ENCODE results near the gene SPG11. TPM values are rescaled to one million over a fixed set of nuclear protein-coding genes. Genes with fewer than 3 reads are reported as not detected.

The SPG11 gene
- total RNA-seq, 1 donor, result 80.7 TPM

GRCh38 chr15:44675911-44676310 lies 12.4 kb upstream of the SPG11 start:
- TF ChIP-seq CTCF (IDR thresholded peaks at IDR 0.05; ENCODE audit: insufficient read depth, low read depth, low read length), result no peak
- no peak overlapping the region for H3K4me3 ChIP-seq (ENCODE audit: low read depth, low read length)
- no peak for DNase-seq (ENCODE audit: low read depth)

- no peak for DNase-seq (ENCODE audit: low read depth)
- TF ChIP-seq CTCF (IDR thresholded peaks at IDR 0.05; ENCODE audit: insufficient read depth, low read depth, low read length), result no peak
- no peak overlapping the region for H3K4me3 ChIP-seq (ENCODE audit: low read depth, low read length)
Observed at GRCh38 chr15:44673639-44674038, 10.2 kb upstream of the SPG11 start.

GRCh38 chr15:44670087-44670950 lies 6.9 kb upstream of the SPG11 start:
- DNase-seq (ENCODE audit: low read depth), result no peak
- no peak overlapping the region for H3K4me3 ChIP-seq (ENCODE audit: low read depth, low read length)
- no peak for TF ChIP-seq CTCF (IDR thresholded peaks at IDR 0.05; ENCODE audit: insufficient read depth, low read depth, low read length)

- TF ChIP-seq CTCF (IDR thresholded peaks at IDR 0.05; ENCODE audit: insufficient read depth, low read depth, low read length), result no peak
- H3K4me3 ChIP-seq (ENCODE audit: low read depth, low read length), result no peak overlapping the region
- no peak for DNase-seq (ENCODE audit: low read depth)
Observed at GRCh38 chr15:44668921-44669320, 5.5 kb upstream of the SPG11 start.

GRCh38 chr15:44667039-44667360 lies 3.5 kb upstream of the SPG11 start:
- H3K4me3 ChIP-seq (ENCODE audit: low read depth, low read length), result no peak overlapping the region
- no peak for DNase-seq (ENCODE audit: low read depth)
- no peak for TF ChIP-seq CTCF (IDR thresholded peaks at IDR 0.05; ENCODE audit: insufficient read depth, low read depth, low read length)

GRCh38 chr15:44666210-44667038 lies 3.0 kb upstream of the SPG11 start:
- TF ChIP-seq CTCF (IDR thresholded peaks at IDR 0.05; ENCODE audit: insufficient read depth, low read depth, low read length), result no peak
- DNase-seq (ENCODE audit: low read depth), result no peak
- H3K4me3 ChIP-seq (ENCODE audit: low read depth, low read length), result no peak overlapping the region

Measured in fibroblast of villous mesenchyme (primary cell).